Fibroblast of skin of right quadriceps (primary cell): ENCODE data around the gene SLC44A4.
"Not testable (repeated sequence)": the region's sequence is repeated elsewhere in the genome, so short reads cannot be mapped to it uniquely, and the experiment has no call there.

Source experiments
- DNase-seq: peaks from one replicate; pipeline ENCODE4 v3.0.0-alpha.2; 2013

The SLC44A4 gene

DNA sequence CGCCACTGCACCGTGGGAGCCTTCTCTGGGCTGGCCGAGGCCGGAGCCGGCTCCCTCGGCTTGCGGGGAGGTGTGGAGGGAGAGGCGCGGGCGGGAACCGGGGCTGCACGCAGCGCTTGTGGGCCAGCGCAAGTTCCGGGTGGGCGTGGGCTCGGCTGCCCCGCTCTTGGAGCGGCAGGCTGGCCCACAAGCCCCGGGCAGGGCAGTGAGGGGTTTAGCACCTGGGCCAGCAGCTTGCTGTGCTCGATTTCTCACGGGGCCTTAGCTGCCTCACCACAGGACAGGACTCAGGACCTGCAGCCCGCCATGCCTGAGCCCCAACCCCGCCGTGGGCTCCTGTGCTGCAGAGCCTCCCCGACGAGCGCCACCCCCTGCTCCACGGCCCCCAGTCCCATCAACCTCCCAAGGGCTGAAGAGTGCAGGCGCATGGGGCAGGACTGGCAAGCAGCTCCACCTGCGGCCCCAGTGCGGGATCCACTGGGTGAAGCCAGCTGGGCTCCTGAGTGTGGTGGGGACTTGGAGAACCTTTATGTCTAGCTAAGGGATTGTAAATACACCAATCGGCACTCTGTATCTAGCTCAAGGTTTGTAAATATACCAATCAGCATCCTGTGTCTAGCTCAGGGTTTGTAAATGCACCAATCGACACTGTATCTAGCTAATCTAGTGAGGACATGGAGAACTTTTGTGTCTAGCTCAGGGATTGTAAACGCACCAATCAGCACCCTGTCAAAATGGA is 26.6 kb downstream of the SLC44A4 start:
- not testable (repeated sequence) for DNase-seq

DNA sequence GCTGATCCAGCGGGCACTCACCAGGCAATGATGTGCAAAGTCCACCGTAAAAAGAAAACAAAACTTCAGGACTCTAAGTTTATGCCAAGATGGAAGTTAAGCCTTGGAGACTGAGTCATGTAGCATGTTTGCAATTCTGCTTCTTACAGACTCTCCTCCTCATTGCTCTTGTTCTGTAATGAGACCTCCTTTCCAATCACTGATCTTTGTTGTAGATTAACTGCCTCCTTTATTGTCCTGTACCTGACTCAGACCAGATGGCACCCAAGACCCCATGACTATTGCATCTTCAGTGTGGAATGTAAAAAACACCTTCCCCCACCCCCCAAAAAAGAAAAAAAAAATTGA is 27.3 kb downstream of the SLC44A4 start:
- no peak for DNase-seq

DNA sequence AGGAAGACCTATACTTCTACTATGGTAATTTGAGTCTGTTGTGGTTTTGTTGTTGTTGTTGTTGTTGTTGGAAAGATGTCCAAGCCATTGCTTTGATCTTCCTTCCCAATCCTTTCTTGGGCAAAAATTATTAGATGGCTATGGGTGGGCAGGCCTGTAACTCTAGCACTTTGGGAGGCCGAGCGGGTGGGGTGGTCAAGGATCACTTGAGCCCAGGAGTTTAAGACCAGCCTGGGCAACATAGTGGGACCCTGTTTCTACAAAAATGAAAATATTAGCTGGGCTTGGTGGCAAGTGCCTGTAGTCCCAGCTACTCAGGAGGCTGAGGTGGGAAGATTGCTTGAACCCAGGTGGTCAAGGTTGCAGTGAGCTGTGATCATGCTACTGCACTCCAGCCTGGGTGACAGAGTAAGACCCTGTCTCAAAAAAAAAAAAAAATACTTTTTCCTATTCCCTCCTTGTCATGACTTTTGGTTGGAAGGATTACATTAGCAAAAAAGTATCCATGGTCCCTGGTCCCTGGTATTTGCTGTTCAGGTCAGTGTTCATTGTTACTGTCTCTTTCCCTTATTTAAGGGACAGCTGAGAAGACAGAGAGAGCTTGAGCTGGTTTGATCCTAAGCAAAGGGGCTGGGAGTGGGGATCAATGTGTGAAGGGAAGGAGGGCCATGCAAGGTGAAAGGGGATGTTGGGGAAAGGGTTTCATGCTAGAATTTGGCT is 27.9 kb downstream of the SLC44A4 start:
- no peak for DNase-seq

DNA sequence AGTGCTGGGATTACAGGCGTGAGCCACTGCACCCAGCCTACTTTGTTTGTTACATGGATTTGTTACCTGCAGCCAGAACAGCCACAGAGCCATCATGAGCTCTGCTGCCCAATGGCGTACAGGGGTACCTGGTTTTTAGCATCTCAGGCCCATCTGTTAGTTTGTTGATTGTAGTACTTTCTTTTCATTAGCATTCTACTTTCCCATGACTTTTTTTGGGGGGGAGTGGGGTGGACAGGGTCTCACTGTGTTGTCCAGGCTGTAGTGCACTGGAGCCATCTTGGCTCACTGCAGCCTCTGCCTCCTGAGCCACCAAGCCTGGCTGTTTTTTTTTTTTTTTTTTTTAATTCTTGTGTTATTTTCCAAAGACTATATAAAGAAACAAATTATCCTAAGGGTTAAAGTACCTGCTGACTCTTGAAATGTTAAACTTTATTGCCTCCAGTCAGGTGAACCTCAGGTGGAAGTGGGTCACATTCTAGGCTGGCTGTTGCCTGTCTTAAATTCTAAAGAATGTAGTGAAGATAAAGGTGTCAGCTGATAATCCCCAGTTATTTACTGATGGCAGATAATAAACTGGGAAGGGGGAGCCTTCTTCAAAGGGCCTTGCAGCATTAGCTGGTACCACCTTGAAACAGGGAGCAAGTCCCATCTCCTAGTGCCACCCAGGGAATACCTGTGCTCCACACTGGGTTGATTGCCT is 31.4 kb downstream of the SLC44A4 start:
- DNase-seq: no peak

DNA sequence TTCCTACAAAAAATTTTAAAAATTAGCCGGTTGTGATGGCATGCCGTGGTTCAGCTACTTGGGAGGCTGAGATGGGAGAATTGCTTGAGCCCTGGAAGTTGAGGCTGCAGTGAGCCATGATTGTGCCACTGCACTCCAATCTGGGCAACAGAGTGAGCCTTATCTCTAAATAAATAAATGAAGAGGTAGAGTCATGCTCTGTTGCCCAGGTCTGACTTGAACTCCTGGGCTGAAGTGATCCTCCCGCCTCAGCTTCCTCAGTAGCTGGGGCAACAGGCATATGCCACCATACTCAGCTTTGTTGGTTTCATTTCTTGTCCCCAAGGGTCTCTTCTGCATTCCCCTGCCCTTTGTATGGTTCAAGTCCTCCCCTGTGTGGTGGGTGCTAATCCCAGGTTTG is 34.3 kb downstream of the SLC44A4 start:
- no peak for DNase-seq

DNA sequence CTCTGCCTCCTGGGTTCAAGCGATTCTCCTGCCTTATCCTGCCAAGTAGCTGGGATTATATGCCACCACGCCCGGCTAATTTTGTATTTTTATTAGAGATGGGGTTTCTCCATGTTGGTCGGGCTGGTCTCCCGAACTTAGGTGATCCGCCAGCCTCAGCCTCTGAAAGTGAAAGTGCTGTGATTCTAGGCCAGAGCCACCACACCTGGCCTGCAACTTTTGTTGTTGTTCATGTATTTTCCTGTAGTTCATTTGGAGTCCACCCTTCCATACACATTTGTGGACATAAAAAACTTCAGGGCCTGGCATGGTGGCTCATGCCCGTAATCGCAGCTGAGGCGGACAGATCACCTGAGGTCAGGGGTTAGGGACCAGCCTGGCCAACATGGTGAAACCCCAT is 36.7 kb downstream of the SLC44A4 start:
- no peak for DNase-seq

DNA sequence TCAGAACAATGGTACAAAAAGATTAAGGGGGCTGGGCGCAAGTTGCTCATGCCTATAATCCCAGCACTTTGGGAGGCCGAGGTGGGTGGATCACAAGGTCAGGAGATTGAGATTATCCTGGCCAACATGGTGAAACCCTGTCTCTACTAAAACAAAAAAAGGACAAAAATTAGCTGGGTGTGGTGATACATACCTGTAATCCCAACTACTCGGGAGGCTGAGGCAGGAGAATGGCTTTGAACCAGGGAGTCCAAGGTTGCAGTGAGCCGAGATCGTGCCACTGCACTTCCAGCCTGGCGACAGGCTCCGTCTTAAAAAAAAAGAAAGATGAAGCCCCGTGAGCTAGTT is 39.0 kb downstream of the SLC44A4 start:
- DNase-seq: not testable (repeated sequence)

DNA sequence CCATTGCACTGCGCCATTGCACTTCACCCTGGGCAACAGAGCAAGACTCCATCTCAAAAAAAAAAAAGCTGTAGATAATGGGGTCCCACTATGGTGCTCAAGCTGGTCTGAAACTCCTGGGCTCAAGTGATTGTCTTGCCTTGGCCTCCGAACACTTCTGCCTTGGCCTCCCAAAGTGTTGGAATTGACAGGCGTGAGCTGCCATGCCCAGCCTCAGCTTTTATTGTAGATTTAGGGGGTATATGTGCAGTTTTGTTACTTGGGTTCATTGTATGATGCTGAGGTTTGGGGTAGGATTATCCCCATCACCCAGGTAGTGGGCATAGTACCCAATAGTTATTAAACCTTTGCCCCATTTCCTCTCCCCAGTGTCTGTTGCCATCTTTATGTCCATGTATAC is 39.8 kb downstream of the SLC44A4 start:
- no peak for DNase-seq

DNA sequence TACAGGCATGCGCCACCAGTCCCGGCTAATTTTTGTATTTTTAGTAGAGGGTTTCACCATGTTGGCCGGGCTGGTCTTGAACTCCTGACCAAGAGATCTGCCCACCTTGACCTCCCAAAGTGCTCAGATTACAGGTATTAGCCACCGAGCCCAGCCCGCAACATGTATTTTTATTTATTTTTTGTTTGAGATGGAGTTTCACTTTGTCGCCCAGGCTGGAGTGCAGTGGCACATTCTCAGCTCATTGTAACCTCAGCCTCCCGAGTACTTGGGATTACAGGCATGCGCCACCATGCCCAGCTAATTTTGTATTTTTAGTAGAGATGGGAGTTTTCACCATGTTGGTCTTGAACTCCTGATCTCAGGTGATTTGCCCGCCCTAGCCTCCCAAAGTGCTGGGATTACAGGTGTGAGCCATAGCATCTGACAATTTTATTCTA is 40.7 kb downstream of the SLC44A4 start:
- not testable (repeated sequence) for DNase-seq

DNA sequence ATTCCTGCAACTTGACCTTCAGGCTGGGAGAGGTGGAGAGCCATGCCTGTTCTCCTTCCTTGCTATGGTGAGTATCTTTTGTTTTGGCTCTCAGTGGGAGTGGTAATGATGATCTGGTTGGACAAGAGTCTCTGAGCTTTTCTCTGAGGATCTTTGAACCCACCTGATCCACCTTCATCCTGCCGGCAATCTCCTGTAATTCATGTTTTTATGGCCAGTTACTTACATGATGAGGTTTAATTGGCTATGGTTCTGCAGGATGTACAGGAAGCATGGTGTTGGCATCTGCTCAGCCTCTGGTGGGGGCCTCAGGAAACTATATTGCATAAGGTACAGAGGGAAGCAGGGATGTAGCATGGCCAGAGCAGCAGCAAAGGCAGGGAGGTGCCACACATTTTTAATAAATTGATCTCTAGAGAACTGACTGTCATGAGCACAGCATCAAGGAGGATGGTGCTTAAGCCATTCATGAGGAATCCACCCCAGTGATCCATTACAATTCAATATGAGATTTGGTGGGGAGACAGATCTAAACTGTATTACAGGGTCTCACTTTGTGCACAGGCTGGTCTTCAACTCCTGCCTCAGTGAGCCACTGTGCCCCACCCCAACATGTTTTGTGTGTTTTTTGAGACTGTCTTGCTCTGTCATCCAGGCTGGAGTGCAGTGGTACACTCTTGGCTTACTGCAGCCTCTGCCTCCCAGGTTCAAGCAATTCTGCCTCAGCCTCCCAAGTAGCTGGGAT is 41.3 kb downstream of the SLC44A4 start:
- DNase-seq: no peak

DNA sequence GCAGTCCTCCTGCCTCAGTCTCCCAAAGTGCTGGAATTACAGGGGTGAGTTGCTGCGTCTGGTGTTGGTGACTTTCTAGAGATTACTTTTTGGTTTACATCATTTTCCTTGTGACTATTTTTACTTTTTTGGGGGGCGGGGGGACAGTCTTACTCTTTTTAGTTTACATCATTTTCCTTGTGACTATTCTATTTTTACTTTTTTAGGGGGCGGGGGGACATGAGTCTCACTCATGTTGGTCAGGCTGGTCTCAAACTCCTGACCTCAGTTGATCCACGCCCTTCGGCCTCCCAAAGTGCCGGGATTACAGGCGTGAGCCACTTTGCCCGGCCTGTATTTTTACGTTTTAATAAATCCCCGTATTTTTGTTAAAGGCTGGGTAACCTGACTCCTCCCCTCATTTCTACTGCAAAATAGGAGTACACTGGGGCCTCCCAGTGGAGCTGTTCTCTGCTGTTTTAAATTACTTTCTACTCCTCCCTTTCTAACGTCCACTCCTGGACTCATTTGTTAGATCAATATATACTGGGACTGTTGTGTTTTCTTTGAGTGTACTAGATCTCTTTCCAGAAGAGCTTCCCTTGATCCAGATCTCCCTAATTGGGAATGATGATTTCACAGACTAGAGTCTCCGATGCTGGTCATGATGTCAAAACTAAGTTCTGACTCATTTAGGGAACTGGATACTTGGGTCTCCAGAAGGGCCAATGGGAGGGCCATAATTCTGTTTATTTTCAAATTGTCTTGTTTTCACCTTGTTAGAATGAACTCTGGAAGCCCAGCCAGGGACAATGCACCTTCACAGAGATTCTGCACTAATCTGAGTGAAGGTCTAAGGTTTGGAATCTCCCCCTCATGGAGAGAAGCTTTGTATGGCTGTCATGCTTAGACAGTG is 42.1 kb downstream of the SLC44A4 start:
- DNase-seq: no peak

DNA sequence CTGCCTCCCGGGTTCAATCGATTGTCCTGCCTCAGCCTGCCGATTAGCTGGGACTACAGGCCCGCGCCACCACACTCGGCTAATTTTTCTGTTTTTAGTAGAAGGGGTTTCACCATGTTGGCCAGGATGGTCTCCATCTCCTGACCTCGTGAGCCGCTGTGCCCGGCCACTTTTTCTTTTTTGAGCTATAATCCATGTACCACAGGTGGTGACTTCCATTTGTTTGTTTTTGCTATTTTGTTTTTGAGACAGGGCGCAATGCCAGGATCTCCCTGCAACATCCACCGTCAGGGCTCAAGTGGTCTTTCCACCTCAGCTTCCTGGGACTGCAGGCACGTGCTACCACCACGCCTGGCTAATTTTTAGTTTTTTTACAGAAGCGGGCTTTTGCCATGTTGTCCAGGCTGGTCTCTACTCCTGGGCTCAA is 42.7 kb downstream of the SLC44A4 start:
- no peak for DNase-seq

DNA sequence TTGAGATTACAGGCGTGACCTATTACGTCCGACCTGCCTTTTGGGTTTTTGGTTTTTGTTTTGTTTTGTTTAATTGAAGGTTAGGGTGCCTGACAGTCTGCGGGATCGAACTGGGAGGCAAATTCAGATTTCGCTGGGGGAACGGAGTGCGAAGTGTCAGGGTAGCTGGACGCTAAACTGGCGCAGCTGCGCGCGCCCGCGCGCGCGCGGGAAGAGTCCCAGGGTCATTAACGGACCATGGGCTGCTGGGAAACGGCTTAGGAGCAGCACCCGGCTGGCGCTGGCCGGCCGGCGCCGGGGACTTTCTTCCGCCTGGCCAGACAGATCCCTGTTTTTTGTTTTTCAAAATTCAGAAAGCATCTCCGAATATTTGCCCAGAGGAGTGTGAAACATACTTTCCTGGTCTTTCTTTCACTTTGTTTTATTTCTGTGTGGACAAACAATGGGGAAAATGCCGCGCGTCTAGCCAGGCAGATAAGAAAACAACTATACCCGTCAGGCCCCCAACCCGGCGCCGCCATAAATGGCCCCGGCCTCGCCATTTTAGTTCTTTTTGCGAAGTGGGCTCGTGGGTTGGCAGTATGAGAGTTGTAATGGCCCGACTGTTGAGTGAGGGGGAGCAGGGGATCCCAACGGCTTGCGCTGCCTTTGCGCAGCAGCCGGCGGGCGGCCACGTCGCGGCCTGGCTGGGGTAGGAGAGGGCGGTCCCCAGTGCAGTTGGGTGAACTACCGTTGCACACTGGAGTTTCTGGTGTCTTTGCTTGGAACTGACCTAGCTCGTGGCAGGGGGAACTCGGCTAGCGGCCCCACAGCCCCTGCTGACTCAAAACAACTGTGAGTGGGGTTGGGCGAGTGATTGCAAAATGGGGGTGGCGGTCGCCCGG is 44.2 kb downstream of the SLC44A4 start:
- peak; percentile 84 for DNase-seq

DNA sequence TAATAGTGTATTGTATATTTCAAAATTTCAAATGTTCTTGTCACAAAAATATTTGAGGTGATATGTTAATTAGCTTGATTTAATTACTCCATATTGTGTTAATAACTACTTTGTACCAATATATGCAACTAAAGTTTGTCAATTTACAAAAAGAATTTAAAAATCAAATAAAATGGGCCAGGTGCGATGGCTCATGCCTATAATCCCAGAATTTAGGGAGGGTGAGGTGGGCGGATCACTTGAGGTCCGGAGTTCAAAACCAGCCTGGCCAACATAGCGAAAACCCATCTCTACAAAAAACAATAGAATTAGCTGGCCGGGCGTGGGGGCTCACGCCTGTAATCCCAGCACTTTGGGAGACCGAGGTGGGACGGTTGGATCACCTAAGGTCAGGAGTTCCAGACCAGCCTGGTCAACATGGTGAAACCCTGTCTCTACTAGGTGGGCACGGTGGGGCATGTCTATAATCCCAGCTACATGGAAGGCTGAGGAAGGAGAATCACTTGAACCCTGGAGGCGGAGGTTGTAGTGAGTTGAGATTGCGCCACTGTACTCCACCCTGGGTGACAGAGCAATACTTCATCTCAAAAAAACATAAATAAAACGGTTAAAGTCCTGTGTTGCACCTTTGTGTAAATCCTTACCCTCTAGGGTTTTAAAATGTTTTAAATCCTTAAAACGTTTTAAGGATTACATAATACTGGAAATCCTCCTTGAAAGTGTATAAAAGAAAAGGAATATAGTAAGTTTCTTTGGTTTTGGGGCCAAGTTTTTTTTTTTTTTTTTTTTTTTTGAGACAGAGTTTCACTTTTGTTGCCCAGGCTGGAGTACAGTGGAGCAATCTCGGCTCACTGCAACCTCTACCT is 47.2 kb downstream of the SLC44A4 start:
- no peak for DNase-seq

DNA sequence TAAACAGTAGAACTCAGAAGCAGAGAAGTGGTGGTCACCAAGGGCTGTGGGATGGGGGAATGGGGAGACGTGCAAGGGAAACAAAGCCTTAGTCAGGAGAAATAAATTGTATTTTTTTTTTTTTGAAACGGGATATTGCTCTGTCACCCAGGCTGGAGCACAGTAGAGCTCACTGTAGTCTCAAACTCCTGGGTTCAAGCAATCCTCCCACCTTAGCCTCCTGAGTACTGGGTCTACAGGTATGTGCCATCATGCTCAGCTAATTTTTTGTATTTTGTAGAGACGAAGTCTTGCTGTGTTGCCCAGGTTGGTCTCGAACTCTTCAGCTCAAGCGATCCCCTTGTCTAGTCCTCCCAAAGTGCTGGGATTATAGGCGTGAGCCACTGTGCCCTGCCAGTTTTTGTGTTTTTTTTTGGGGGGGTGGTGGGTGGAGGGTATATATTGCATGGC is 47.9 kb downstream of the SLC44A4 start:
- DNase-seq: no peak

DNA sequence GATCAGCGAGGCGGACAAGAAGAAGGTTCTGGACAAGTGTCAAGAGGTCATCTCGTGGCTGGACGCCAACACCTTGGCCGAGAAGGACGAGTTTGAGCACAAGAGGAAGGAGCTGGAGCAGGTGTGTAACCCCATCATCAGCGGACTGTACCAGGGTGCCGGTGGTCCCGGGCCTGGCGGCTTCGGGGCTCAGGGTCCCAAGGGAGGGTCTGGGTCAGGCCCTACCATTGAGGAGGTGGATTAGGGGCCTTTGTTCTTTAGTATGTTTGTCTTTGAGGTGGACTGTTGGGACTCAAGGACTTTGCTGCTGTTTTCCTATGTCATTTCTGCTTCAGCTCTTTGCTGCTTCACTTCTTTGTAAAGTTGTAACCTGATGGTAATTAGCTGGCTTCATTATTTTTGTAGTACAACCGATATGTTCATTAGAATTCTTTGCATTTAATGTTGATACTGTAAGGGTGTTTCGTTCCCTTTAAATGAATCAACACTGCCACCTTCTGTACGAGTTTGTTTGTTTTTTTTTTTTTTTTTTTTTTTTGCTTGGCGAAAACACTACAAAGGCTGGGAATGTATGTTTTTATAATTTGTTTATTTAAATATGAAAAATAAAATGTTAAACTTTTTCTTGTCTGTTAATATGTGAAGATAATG is 49.0 kb downstream of the SLC44A4 start:
- peak; percentile 59 for DNase-seq

DNA sequence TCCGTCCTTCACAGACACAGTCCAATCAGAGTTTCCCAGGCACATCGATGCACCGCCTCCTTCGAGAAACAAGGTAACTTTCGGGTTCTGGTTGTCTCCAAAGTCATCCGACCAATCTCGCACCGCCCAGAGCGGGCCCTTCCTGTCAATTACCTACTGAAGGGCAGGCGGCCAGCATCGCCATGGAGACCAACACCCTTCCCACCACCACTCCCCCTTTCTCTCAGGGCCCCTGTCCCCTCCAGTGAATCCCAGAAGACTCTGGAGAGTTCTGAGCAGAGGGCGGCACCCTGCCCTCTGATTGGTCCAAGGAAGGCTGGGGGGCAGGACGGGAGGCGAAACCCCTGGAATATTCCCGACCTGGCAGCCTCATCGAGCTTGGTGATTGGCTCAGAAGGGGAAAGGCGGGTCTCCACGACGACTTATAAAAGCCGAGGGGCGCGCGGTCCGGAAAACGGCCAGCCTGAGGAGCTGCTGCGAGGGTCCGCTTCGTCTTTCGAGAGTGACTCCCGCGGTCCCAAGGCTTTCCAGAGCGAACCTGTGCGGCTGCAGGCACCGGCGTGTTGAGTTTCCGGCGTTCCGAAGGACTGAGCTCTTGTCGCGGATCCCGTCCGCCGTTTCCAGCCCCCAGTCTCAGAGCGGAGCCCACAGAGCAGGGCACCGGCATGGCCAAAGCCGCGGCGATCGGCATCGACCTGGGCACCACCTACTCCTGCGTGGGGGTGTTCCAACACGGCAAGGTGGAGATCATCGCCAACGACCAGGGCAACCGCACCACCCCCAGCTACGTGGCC is 51.3 kb downstream of the SLC44A4 start, which contains the start of gene HSPA1B:
TSS of gene HSPA1B (plus strand) at position 453 of the 794 bp plus-strand sequence. CDS start at position 666, 213 bp downstream.
- DNase-seq: peak; percentile 100

DNA sequence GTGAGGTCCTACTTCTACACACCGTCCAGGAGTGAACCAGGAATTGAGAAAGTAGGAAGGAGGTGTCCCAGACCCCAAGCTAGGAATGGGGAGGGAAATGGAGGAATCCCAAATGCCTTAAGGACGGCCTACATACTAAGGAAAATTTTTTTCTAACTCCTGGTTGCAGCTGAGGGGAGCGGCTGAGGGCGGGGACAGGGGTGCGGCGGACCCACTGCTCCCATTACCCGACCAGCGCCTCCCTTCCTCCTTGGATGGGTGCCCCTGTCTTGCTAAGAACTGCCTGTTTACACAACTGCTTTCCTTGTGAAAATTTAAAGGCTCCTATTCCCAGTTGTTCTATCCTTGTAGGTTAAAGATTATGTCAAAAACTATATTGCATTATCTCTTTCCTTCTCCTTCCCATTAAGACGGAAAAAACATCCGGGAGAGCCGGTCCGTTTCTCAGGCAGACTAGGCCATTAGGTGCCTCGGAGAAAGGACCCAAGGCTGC is 52.0 kb downstream of the SLC44A4 start:
- peak; percentile 88 for DNase-seq
